Raji (cell line): ENCODE measurements around the gene C2orf49.

Experiments used
- POLR2A ChIP-seq: IDR thresholded peaks from 2 replicates; pipeline ENCODE4 v1.6.1; 2011; ENCODE audit warnings: low read depth, low read length, control low read depth; ENCODE audit not compliant: insufficient read depth

C2orf49 gene

GRCh38 chr2:105395691-105396090 is 58.4 kb downstream of the C2orf49 start:
- no peak for TF ChIP-seq POLR2A

- no peak for TF ChIP-seq POLR2A
Measured at GRCh38 chr2:105396254-105397024, 59.1 kb downstream of the C2orf49 start.

GRCh38 chr2:105397025-105397722 is 59.8 kb downstream of the C2orf49 start:
- TF ChIP-seq POLR2A = no peak

GRCh38 chr2:105397953-105398335 is 60.6 kb downstream of the C2orf49 start:
- no peak for TF ChIP-seq POLR2A

- TF ChIP-seq POLR2A = no peak
Measured at GRCh38 chr2:105398336-105399206, 61.2 kb downstream of the C2orf49 start, which contains the start of gene FHL2. Gene FHL2 (minus strand): TSS chr2:105399051. CDS start chr2:105386516, 12,535 bp downstream.
